Measurements from ENCODE around the gene ZNF329.

The ZNF329 gene

GRCh38 chr19:58093071-58093470, 57.5 kb downstream of the ZNF329 start:
- Histone ChIP-seq H3K9ac (ENCODE audit: low read depth, low read length, poor library complexity, severe bottlenecking) (no peak overlapping the region), H3F3A (ENCODE audit: low read depth) (no peaks in the 10 kb centered on the region), H3K4me3 (ENCODE audit: low read length, poor library complexity, severe bottlenecking) (no peak overlapping the region), H3K9me2 (replicated peaks; ENCODE audit: low read depth, low read length) (no peaks in the 10 kb centered on the region), H3K27me3 (ENCODE audit: insufficient read depth, low read length, poor library complexity, severe bottlenecking) (no peaks in the 10 kb centered on the region), H3K79me2 (ENCODE audit: insufficient read depth, low read length) (peaks cover 7% of the 10 kb centered on the region; the same call in 1 of the 2 replicates), H3K36me3 (ENCODE audit: insufficient read depth, low read length) (no peaks in the 10 kb centered on the region), H3K4me1 (ENCODE audit: insufficient read depth, low read length, poor library complexity, severe bottlenecking) (peaks cover 6% of the 10 kb centered on the region), H3K4me2 (ENCODE audit: low read depth, low read length, poor library complexity, severe bottlenecking) (no peak overlapping the region), H3K9me3 (ENCODE audit: insufficient read depth, low read depth, low read length) (peaks cover 5% of the 10 kb centered on the region; the same call in 1 of the 2 replicates), H2AFZ (ENCODE audit: low read length) (no peak overlapping the region), H4K20me1 (ENCODE audit: insufficient read depth, low read length, poor library complexity, severe bottlenecking) (no peaks in the 10 kb centered on the region)
- TF ChIP-seq CTCF (conservative IDR thresholded peaks at IDR 0.05; ENCODE audit: low read length), result no peak

DNA sequence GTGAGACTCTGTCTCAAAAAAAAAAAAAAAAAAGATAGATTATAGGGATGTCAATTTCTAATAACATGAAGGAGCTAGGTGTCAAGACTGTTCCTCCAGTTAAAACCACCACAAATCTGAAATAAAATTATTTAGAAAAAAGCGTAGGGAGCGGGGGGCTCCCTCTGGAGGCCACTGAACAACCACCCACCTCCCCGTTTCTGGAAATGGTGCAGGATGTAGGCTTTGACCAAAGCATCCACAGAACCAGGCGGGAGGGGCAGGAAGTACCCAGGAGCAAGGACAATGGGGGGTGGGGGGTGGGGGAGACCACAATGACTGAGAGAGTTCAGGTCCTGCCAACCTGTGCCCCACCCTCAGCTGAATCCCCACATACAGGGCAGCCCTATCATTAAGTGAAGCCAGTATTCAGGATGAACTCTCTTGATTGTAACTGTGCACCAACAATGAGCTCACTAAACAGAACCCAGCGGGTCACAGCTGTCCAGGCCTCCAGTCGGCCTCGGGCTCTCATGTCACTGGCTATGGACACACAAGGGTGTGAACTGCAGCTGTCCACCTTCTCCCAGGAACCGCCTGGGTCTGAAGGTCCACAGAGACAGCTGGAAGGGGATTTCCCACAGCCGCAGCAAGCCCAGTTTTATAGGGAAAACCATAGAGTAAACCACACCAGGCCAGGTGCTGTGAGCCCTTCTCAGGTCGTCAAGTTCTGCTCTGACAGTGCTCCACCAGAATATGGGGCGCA, 59.2 kb downstream of the ZNF329 start:
- Histone ChIP-seq H3K9me3 (ENCODE audit: insufficient read depth, low read depth, low read length) (peaks cover 7% of the 10 kb centered on the region; the same call in 1 of the 2 replicates), H3K4me3 (ENCODE audit: low read length, poor library complexity, severe bottlenecking) (no peak overlapping the region), H3K4me2 (ENCODE audit: low read depth, low read length, poor library complexity, severe bottlenecking) (no peak overlapping the region), H3K36me3 (ENCODE audit: insufficient read depth, low read length) (no peaks in the 10 kb centered on the region), H4K20me1 (ENCODE audit: insufficient read depth, low read length, poor library complexity, severe bottlenecking) (no peaks in the 10 kb centered on the region), H3K4me1 (ENCODE audit: insufficient read depth, low read length, poor library complexity, severe bottlenecking) (no peaks in the 10 kb centered on the region), H3F3A (ENCODE audit: low read depth) (no peaks in the 10 kb centered on the region), H3K27me3 (ENCODE audit: insufficient read depth, low read length, poor library complexity, severe bottlenecking) (no peaks in the 10 kb centered on the region), H3K79me2 (ENCODE audit: insufficient read depth, low read length) (no peaks in the 10 kb centered on the region), H3K9ac (ENCODE audit: low read depth, low read length, poor library complexity, severe bottlenecking) (no peak overlapping the region), H2AFZ (ENCODE audit: low read length) (no peak overlapping the region), H3K9me2 (replicated peaks; ENCODE audit: low read depth, low read length) (no peaks in the 10 kb centered on the region)
- TF ChIP-seq CTCF (conservative IDR thresholded peaks at IDR 0.05; ENCODE audit: low read length) (no peak), EZH2phosphoT487 (IDR thresholded peaks at IDR 0.05; ENCODE audit: borderline replicate concordance) (no peak)

DNA sequence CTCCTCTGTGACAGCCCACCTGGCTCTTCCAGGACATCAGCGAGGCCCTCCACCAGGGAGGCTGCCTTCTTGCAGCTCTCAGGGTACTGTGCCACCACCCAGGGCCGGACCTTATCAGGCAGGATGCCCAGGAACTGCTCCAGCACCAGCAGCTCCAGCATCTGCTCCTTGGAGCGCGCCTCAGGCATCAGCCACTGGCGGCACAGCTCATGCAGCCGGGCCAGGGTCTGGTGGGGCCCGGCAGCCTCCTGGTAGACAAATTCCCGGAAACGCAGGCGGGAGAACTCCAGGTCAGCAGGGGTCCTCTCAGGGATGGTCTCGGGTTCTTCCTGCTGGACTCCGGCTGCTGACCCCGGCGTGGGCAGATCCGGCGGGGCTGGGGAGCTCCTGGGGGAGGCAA, 60.7 kb downstream of the ZNF329 start:
- TF ChIP-seq CTCF (conservative IDR thresholded peaks at IDR 0.05; ENCODE audit: low read length) (no peak), EZH2phosphoT487 (IDR thresholded peaks at IDR 0.05; ENCODE audit: borderline replicate concordance) (no peak)
- Histone ChIP-seq H2AFZ (ENCODE audit: low read length) (no peak overlapping the region), H3K79me2 (ENCODE audit: insufficient read depth, low read length) (no peaks in the 10 kb centered on the region)

More for the DNA sequence above, 60.7 kb downstream of the ZNF329 start:
- Histone ChIP-seq H3K27me3 (ENCODE audit: insufficient read depth, low read length, poor library complexity, severe bottlenecking) (no peaks in the 10 kb centered on the region), H3K9me2 (replicated peaks; ENCODE audit: low read depth, low read length) (no peaks in the 10 kb centered on the region), H4K20me1 (ENCODE audit: insufficient read depth, low read length, poor library complexity, severe bottlenecking) (no peaks in the 10 kb centered on the region), H3F3A (ENCODE audit: low read depth) (no peaks in the 10 kb centered on the region), H3K4me2 (ENCODE audit: low read depth, low read length, poor library complexity, severe bottlenecking) (no peak overlapping the region), H3K36me3 (ENCODE audit: insufficient read depth, low read length) (no peaks in the 10 kb centered on the region), H3K4me1 (ENCODE audit: insufficient read depth, low read length, poor library complexity, severe bottlenecking) (no peaks in the 10 kb centered on the region), H3K4me3 (ENCODE audit: low read length, poor library complexity, severe bottlenecking) (no peak overlapping the region), H3K9ac (ENCODE audit: low read depth, low read length, poor library complexity, severe bottlenecking) (no peak overlapping the region), H3K9me3 (ENCODE audit: insufficient read depth, low read depth, low read length) (peaks cover 13% of the 10 kb centered on the region; the same call in 1 of the 2 replicates)
